ENCODE results near the gene EIF2B5.

Gene EIF2B5

GRCh38 chr3:184165543-184165942 is 30.4 kb downstream of the EIF2B5 start:
- Histone ChIP-seq H3K4me3 (ENCODE audit: low read depth in 1 of 2, low read length in 2 of 2) (no peak overlapping the region), H4K20me1 (ENCODE audit: insufficient read depth, low read length) (peaks cover 30% of the 10 kb centered on the region), H3K9ac (ENCODE audit: low read depth, low read length) (no peak overlapping the region), H3K36me3 (ENCODE audit: insufficient read depth, low read length) (peaks cover 83% of the 10 kb centered on the region), H3K9me3 (ENCODE audit: insufficient read depth, low read length, severe bottlenecking) (no peaks in the 10 kb centered on the region), H3K27ac (ENCODE audit: low read length) (no peak overlapping the region), H3K4me1 (ENCODE audit: insufficient read depth, low read length) (peaks cover 1% of the 10 kb centered on the region; the same call in 1 of the 2 replicates), H3K27me3 (ENCODE audit: insufficient read depth, low read length, poor library complexity) (no peaks in the 10 kb centered on the region), H3K4me2 (ENCODE audit: insufficient read depth, low read length) (no peak overlapping the region), H3K79me2 (ENCODE audit: insufficient read depth, low read length) (peaks cover 20% of the 10 kb centered on the region), H2AFZ (ENCODE audit: low read depth, low read length) (no peak overlapping the region)
- TF ChIP-seq CTCF (IDR thresholded peaks at IDR 0.05; ENCODE audit: borderline replicate concordance, extremely low read depth, low read length, poor library complexity, severe bottlenecking) (no peak), EZH2 (IDR thresholded peaks at IDR 0.05; ENCODE audit: borderline replicate concordance, low read depth, low read length, severe bottlenecking) (no peak)
- DNase-seq (no peak), ATAC-seq (ENCODE audit: insufficient read depth, low read depth) (no peak)

- no peak overlapping the region for H3K9ac ChIP-seq (ENCODE audit: low read depth, low read length)
Observed at GRCh38 chr3:184166671-184167070, 31.5 kb downstream of the EIF2B5 start.

GRCh38 chr3:184167786-184168185 is 32.6 kb downstream of the EIF2B5 start:
- peaks cover 86% of the 10 kb centered on the region for H3K36me3 ChIP-seq (ENCODE audit: insufficient read depth, low read length)

More at GRCh38 chr3:184166671-184167070, 31.5 kb downstream of the EIF2B5 start:
- Histone ChIP-seq H3K4me3 (ENCODE audit: low read depth in 1 of 2, low read length in 2 of 2) (no peak overlapping the region), H3K9me3 (ENCODE audit: insufficient read depth, low read length, severe bottlenecking) (no peaks in the 10 kb centered on the region), H3K27ac (ENCODE audit: low read length) (no peak overlapping the region), H3K4me2 (ENCODE audit: insufficient read depth, low read length) (no peak overlapping the region), H3K4me1 (ENCODE audit: insufficient read depth, low read length) (no peaks in the 10 kb centered on the region), H3K79me2 (ENCODE audit: insufficient read depth, low read length) (peaks cover 10% of the 10 kb centered on the region; the same call in 1 of the 2 replicates), H4K20me1 (ENCODE audit: insufficient read depth, low read length) (peaks cover 27% of the 10 kb centered on the region), H3K36me3 (ENCODE audit: insufficient read depth, low read length) (peaks cover 89% of the 10 kb centered on the region), H2AFZ (ENCODE audit: low read depth, low read length) (no peak overlapping the region), H3K27me3 (ENCODE audit: insufficient read depth, low read length, poor library complexity) (no peaks in the 10 kb centered on the region)
- DNase-seq (no peak), ATAC-seq (ENCODE audit: insufficient read depth, low read depth) (no peak)
- TF ChIP-seq CTCF (IDR thresholded peaks at IDR 0.05; ENCODE audit: borderline replicate concordance, extremely low read depth, low read length, poor library complexity, severe bottlenecking) (no peak), EZH2 (IDR thresholded peaks at IDR 0.05; ENCODE audit: borderline replicate concordance, low read depth, low read length, severe bottlenecking) (no peak)

More at GRCh38 chr3:184167786-184168185, 32.6 kb downstream of the EIF2B5 start:
- no peak for TF ChIP-seq EZH2 (IDR thresholded peaks at IDR 0.05; ENCODE audit: borderline replicate concordance, low read depth, low read length, severe bottlenecking)
- TF ChIP-seq CTCF (IDR thresholded peaks at IDR 0.05; ENCODE audit: borderline replicate concordance, extremely low read depth, low read length, poor library complexity, severe bottlenecking), result no peak
- H3K4me3 ChIP-seq (ENCODE audit: low read depth in 1 of 2, low read length in 2 of 2), result no peak overlapping the region
- H3K9ac ChIP-seq (ENCODE audit: low read depth, low read length), result no peak overlapping the region
- no peaks in the 10 kb centered on the region for H3K27me3 ChIP-seq (ENCODE audit: insufficient read depth, low read length, poor library complexity)
- DNase-seq (no peak), ATAC-seq (ENCODE audit: insufficient read depth, low read depth) (no peak)
- no peak overlapping the region for H2AFZ ChIP-seq (ENCODE audit: low read depth, low read length)
- H3K9me3 ChIP-seq (ENCODE audit: insufficient read depth, low read length, severe bottlenecking), result no peaks in the 10 kb centered on the region
- no peak overlapping the region for H3K4me2 ChIP-seq (ENCODE audit: insufficient read depth, low read length)
- H4K20me1 ChIP-seq (ENCODE audit: insufficient read depth, low read length), result peaks cover 22% of the 10 kb centered on the region
- H3K79me2 ChIP-seq (ENCODE audit: insufficient read depth, low read length), result peaks cover 4% of the 10 kb centered on the region; the same call in 1 of the 2 replicates
- H3K4me1 ChIP-seq (ENCODE audit: insufficient read depth, low read length), result no peaks in the 10 kb centered on the region
- H3K27ac ChIP-seq (ENCODE audit: low read length), result no peak overlapping the region

Measured in DND-41 (cell line).